ENCODE data around the gene EHD1.

The EHD1 gene

GRCh38 chr11:64915376-64915887 lies 37.0 kb upstream of the EHD1 start:
- TF ChIP-seq CTCF (IDR thresholded peaks at IDR 0.05) (no peak), ZFX (IDR thresholded peaks at IDR 0.05; ENCODE audit: borderline replicate concordance) (no peak)
- H3K27ac ChIP-seq: peak overlapping the region; percentile 65; the same call in 1 of the 2 replicates

- no peak for TF ChIP-seq CTCF (IDR thresholded peaks at IDR 0.05)
- no peak for TF ChIP-seq ZFX (IDR thresholded peaks at IDR 0.05; ENCODE audit: borderline replicate concordance)
- H3K27ac ChIP-seq: no peak overlapping the region
Observed at GRCh38 chr11:64914123-64914522, 35.7 kb upstream of the EHD1 start.

DNA sequence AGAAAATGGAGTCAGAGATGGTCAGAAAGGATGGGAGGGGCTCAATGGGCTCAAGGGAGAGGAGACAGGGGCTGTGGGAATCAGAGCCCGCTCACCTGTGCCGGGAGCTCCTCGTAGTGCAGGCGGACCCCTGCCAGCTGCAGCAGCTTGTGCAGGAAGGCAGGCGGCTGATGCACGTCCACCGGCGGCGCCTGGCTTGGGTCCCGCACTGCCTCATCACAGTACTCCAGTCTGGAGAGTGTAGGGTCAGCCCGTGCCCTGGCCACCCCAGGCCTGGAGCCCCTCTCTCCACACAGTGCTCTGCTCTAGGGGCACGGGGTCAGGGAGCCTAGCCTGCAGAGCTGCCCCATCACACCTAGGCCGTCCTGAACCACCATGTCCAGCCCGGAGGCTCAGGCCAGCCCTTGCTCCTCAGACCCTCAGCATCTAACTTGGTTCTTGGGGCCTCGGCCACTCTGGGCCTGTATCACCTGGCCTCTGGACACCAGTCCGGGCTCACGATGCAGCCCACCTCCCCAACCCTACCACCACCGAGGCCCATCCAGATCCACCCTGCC lies 34.8 kb upstream of the EHD1 start:
- TF ChIP-seq CTCF (IDR thresholded peaks at IDR 0.05): no peak
- no peak for TF ChIP-seq ZFX (IDR thresholded peaks at IDR 0.05; ENCODE audit: borderline replicate concordance)
- H3K27ac ChIP-seq: no peak overlapping the region

- no peak overlapping the region for H3K27ac ChIP-seq
- TF ChIP-seq ZFX (IDR thresholded peaks at IDR 0.05; ENCODE audit: borderline replicate concordance) (no peak), CTCF (IDR thresholded peaks at IDR 0.05) (no peak)
Observed at GRCh38 chr11:64911689-64912088, 33.3 kb upstream of the EHD1 start.

GRCh38 chr11:64911142-64911541 lies 32.7 kb upstream of the EHD1 start:
- H3K27ac ChIP-seq: no peak overlapping the region
- TF ChIP-seq CTCF (IDR thresholded peaks at IDR 0.05) (no peak), ZFX (IDR thresholded peaks at IDR 0.05; ENCODE audit: borderline replicate concordance) (no peak)

- TF ChIP-seq ZFX (IDR thresholded peaks at IDR 0.05; ENCODE audit: borderline replicate concordance) (no peak), CTCF (IDR thresholded peaks at IDR 0.05) (no peak)
- H3K27ac ChIP-seq: no peak overlapping the region
Observed at GRCh38 chr11:64910451-64911093, 32.2 kb upstream of the EHD1 start.

DNA sequence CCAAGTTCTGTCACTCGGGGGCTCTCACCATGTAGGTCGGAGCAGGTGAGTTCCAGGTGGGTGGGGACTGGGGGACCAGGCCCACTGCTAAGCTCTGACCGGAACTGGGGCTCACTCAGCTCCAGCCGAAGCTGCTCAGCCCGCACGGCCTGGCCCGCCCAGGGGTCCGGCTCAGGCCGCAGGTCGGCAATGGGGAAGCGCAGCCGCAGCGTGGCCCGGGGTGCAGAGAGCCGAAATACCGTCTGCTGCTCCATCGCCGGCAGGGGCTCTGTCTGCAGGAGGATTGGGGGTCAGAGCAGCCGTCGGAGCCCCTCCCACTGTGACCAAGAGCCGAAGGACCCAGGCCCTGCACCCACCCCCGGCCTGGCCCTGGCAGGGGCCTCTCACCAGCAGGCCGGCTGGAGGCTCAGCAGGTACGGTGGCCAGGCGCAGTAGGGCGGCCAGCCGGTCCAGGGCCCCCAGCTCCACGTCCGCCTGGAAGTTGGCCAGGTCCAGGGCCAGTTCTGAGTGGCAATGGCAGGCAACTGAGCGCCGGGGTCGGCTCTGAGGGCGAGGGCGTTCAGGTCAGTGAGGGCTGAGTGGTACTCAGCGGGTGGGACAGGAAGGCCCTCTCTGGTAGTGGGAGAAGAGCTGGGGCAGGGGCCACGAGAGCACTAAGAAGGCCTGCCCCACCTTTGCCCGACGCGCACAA lies 31.4 kb upstream of the EHD1 start:
- no peak overlapping the region for H3K27ac ChIP-seq
- TF ChIP-seq ZFX (IDR thresholded peaks at IDR 0.05; ENCODE audit: borderline replicate concordance) (no peak), CTCF (IDR thresholded peaks at IDR 0.05) (no peak)

Data from 22Rv1 (cell line).